MCF 10A (cell line): ENCODE data around the gene RGL2. TPM values are rescaled to one million over a fixed set of nuclear protein-coding genes. Genes with fewer than 3 reads are reported as not detected.

Experiments used
- BruUV-seq: library from RNA; stranded (reverse); fragments of 400-500 nt; replicated peaks from 2 replicates; lab custom pipeline; 2021; lab: Mats Ljungman, UMichigan
- CTCF ChIA-PET: fragments of 300-600 bp; sonication (Branson Sonifier 250); formaldehyde crosslinking; extraction: SDS; loops from one replicate; lab custom pipeline; 2021; ENCODE audit warnings: antibody characterized with exemption, inconsistent platforms; lab: Yijun Ruan, JAX
- POLR2A ChIA-PET: fragments of 300-600, 350-650 bp; sonication (Branson Sonifier 250); formaldehyde crosslinking; extraction: SDS; loops from one replicate; lab custom pipeline; 2020; ENCODE audit warnings: antibody characterized with exemption, inconsistent platforms; lab: Yijun Ruan, JAX
- DNase-seq: peaks from one replicate; pipeline ENCODE4 v3.0.0-alpha.2; 2018; ENCODE audit not compliant: unreplicated experiment
- H3K27ac Mint-ChIP-seq: one replicate; pipeline ENCODE4 v1.8.0; 2022; ENCODE audit warnings: mild to moderate bottlenecking, low read depth, mixed read lengths; ENCODE audit not compliant: unreplicated experiment
- H3K27me3 Mint-ChIP-seq: one replicate; pipeline ENCODE4 v1.8.0; 2022; ENCODE audit warnings: mixed read lengths; ENCODE audit not compliant: insufficient read depth, unreplicated experiment
- H3K36me3 Mint-ChIP-seq: one replicate; pipeline ENCODE4 v1.8.0; 2022; ENCODE audit warnings: mild to moderate bottlenecking, moderate library complexity, mixed read lengths; ENCODE audit not compliant: insufficient read depth, unreplicated experiment
- H3K4me1 Mint-ChIP-seq: one replicate; pipeline ENCODE4 v1.8.0; 2022; ENCODE audit warnings: mixed read lengths; ENCODE audit not compliant: insufficient read depth, unreplicated experiment
- H3K4me3 Mint-ChIP-seq: one replicate; pipeline ENCODE4 v1.8.0; 2022; ENCODE audit warnings: mild to moderate bottlenecking, moderate library complexity, mixed read lengths; ENCODE audit not compliant: unreplicated experiment
- H3K9me3 Mint-ChIP-seq: one replicate; pipeline ENCODE4 v1.8.0; 2022; ENCODE audit warnings: mixed read lengths; ENCODE audit not compliant: unreplicated experiment
- intact Hi-C: fragments of 100-400 bp; cut with micrococcal nuclease; formaldehyde crosslinking; loops from 2 replicates; pipeline ENCODE4 v1.14.1; 2022
- total RNA-seq: library from RNA; stranded (reverse); gene quantifications from 2 replicates; pipeline ENCODE4 v1.2.3, GENCODE V29; 2022
- TF ChIP-seq, protein P1 (sequence below): fragments of 200-600 bp; IDR thresholded peaks from one replicate; pipeline ENCODE4 v1.8.0; 2022; ENCODE audit warnings: antibody characterized with exemption, mild to moderate bottlenecking; ENCODE audit not compliant: unreplicated experiment

The RGL2 gene
- total RNA-seq, 1 experiment from 2014 or later = 30.4 TPM

DNA sequence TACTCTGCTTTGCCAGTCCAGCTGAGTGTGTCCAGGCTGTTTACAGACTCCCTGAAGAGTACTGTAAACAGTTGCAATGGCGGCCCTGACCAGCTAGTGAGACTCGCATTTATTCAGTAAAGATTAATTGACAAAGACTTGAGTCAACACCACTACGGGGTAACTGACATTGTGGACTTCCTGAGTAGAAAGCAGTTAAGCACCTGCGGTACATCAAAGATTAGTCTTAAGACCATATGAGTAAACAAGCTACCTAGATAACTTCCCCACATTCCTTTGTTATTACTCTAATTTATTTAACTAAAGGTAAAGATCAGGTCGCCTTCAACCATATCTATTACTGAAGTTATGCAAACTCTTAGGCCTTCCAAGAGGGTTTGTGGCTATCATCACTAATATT lies 39.7 kb downstream of the RGL2 start:
- DNase-seq = no peak
- Mint-ChIP-seq H3K4me1 (peaks cover 6% of the 10 kb centered on the region), H3K27me3 (no peaks in the 10 kb centered on the region), H3K9me3 (no peaks in the 10 kb centered on the region), H3K27ac (no peak overlapping the region), H3K4me3 (no peak overlapping the region), H3K36me3 (peaks cover 59% of the 10 kb centered on the region)
- intact Hi-C loops = no loop called here
- TF ChIP-seq, protein P1, sequence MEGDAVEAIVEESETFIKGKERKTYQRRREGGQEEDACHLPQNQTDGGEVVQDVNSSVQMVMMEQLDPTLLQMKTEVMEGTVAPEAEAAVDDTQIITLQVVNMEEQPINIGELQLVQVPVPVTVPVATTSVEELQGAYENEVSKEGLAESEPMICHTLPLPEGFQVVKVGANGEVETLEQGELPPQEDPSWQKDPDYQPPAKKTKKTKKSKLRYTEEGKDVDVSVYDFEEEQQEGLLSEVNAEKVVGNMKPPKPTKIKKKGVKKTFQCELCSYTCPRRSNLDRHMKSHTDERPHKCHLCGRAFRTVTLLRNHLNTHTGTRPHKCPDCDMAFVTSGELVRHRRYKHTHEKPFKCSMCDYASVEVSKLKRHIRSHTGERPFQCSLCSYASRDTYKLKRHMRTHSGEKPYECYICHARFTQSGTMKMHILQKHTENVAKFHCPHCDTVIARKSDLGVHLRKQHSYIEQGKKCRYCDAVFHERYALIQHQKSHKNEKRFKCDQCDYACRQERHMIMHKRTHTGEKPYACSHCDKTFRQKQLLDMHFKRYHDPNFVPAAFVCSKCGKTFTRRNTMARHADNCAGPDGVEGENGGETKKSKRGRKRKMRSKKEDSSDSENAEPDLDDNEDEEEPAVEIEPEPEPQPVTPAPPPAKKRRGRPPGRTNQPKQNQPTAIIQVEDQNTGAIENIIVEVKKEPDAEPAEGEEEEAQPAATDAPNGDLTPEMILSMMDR = no peak
- ChIA-PET POLR2A (interaction anchor here (0.7 to 11.1 kb wide), 3 partner anchors 9 to 50 kb away, joined by 3 to 155 read pairs (median 60); partner anchors contain the start of genes RING1, RPS18 and VPS52), CTCF (interaction anchor here (0.8 to 2.7 kb wide), 2 partner anchors 10 to 14 kb away, joined by 3 to 8 read pairs; no protein-coding TSS in a partner anchor)
- BruUV-seq = no TSS peak

DNA sequence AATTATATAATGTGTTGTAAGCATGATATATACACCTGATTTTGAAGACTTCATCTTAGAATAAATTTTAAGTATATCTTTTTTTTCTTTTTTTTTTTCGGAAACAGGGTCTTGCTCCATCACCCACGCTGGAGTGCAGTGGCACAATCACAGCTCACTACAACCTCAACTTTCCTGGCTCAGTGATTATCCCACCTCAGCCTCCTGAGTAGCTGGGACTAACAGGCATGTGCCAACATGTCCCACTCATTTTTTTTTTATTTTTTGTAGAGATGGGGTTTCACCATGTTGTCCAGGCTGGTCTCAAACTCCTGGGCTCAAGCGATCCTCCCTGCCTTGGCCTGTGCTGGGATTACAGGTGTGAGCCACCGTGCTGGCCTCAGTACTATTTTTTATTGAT lies 44.2 kb downstream of the RGL2 start:
- Mint-ChIP-seq H3K4me3 (no peak overlapping the region), H3K27me3 (no peaks in the 10 kb centered on the region), H3K4me1 (peaks cover 22% of the 10 kb centered on the region), H3K27ac (no peak overlapping the region), H3K9me3 (no peaks in the 10 kb centered on the region), H3K36me3 (peaks cover 66% of the 10 kb centered on the region)
- TF ChIP-seq, protein P1 = no peak
- ChIA-PET POLR2A (interaction anchor here (0.5 to 11.1 kb wide), 6 partner anchors 16 to 1309 kb away, joined by 3 to 155 read pairs (median 4); partner anchors contain the start of genes CFB, RING1, RPS18 and RXRB), CTCF (interaction anchor here (0.6 to 1.2 kb wide), 4 partner anchors 47 to 175 kb away, joined by 3 to 5 read pairs (median 4); no protein-coding TSS in a partner anchor)
- intact Hi-C loops = no loop called here
- BruUV-seq = no TSS peak
- no peak for DNase-seq

DNA sequence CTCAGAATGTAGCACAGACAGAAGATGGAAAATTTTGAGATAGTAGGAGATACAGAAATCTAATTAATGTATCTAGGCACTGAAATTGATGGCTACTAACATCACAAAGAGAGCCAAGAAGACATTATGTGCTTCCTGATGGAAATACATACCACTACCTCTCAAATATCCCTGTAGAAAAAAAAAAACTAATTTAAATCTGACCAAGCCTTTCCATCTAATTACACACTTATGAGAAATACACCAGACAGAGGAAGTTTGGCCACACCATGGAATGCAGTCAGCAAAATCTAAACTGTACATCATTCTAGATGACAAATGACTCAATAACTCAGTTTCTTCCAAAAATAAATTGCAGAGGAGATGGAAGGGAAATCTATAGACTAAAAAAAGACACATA lies 46.0 kb downstream of the RGL2 start:
- no peak overlapping the region for H3K27ac Mint-ChIP-seq
- no peak overlapping the region for H3K4me3 Mint-ChIP-seq
- intact Hi-C loops = no loop called here
- TF ChIP-seq, protein P1 = no peak
- no peaks in the 10 kb centered on the region for H3K27me3 Mint-ChIP-seq
- CTCF ChIA-PET = no interaction called here
- peaks cover 62% of the 10 kb centered on the region for H3K36me3 Mint-ChIP-seq
- no TSS peak for BruUV-seq
- POLR2A ChIA-PET = interaction anchor here (0.6 to 5.0 kb wide), 2 partner anchors 18 to 1550 kb away, joined by 3 to 110 read pairs; partner anchors contain the start of genes ABHD16A, RPS18 and VPS52
- DNase-seq = no peak
- H3K9me3 Mint-ChIP-seq = no peaks in the 10 kb centered on the region
- H3K4me1 Mint-ChIP-seq = peaks cover 22% of the 10 kb centered on the region

- no peak overlapping the region for H3K4me3 Mint-ChIP-seq
- H3K27me3 Mint-ChIP-seq = no peaks in the 10 kb centered on the region
- BruUV-seq = TSS peak; percentile 8
- no peak for DNase-seq
- H3K4me1 Mint-ChIP-seq = peaks cover 22% of the 10 kb centered on the region
- ChIA-PET CTCF (interaction anchor here (0.6 to 1.5 kb wide), 6 partner anchors 10 to 285 kb away, joined by 3 to 6 read pairs (median 3); no protein-coding TSS in a partner anchor), POLR2A (interaction anchor here (0.7 to 5.5 kb wide), 8 partner anchors 8 to 283 kb away, joined by 4 to 110 read pairs (median 21); partner anchors contain the start of genes B3GALT4, BRD2, PFDN6 and RING1)
- no peak overlapping the region for H3K27ac Mint-ChIP-seq
- peaks cover 53% of the 10 kb centered on the region for H3K36me3 Mint-ChIP-seq
- intact Hi-C loops = no loop called here
- H3K9me3 Mint-ChIP-seq = no peaks in the 10 kb centered on the region
- TF ChIP-seq, protein P1 = no peak
Measured at GRCh38 chr6:33251395-33252012, 47.2 kb downstream of the RGL2 start.
